Left ventricle myocardium inferior (tissue), 1 donor: ENCODE results near the gene IL36B. TPM values are rescaled to one million over a fixed set of nuclear protein-coding genes. Genes with fewer than 3 reads are reported as not detected.

Experiments used
- DNase-seq: peaks from one replicate; pipeline ENCODE4 v3.0.0-alpha.2; 2020
- H3K27ac ChIP-seq: fragments of 200-600 bp; replicated peaks from 2 replicates; pipeline ENCODE4 v1.8.0; 2021
- H3K27me3 ChIP-seq: fragments of 200-600 bp; 2 replicates; pipeline ENCODE4 v1.8.0; 2021; ENCODE audit warnings: low read depth
- H3K36me3 ChIP-seq: fragments of 200-600 bp; 2 replicates; pipeline ENCODE4 v1.8.0; 2021
- H3K4me1 ChIP-seq: fragments of 200-600 bp; 2 replicates; pipeline ENCODE4 v1.8.0; 2021
- H3K4me3 ChIP-seq: fragments of 200-600 bp; 2 replicates; pipeline ENCODE4 v1.8.0; 2021; ENCODE audit warnings: mild to moderate bottlenecking, moderate library complexity
- H3K9me3 ChIP-seq: fragments of 200-600 bp; replicated peaks from 2 replicates; pipeline ENCODE4 v1.8.0; 2021
- CTCF ChIP-seq: fragments of 200-600 bp; IDR thresholded peaks from 2 replicates; pipeline ENCODE4 v1.8.0; 2021; ENCODE audit warnings: antibody characterized with exemption, mild to moderate bottlenecking, borderline replicate concordance
- intact Hi-C: fragments of 100-400 bp; cut with micrococcal nuclease; formaldehyde crosslinking; loops from one replicate; pipeline ENCODE4 v1.11.0; 2022
- total RNA-seq: library from RNA; stranded (reverse); fragmentation: NEBNext Ultra II Directional; extraction: Animal tissue kit (Norgen Biotek cat#: 25700); gene quantifications from one replicate; pipeline ENCODE4 v1.2.1, GENCODE V29; 2021
- donor health status: DM: no; HTN: yes; CAD: no; lungs with severe emphysema.

The IL36B gene
- total RNA-seq, 1 donor from 2014 or later, result not detected

- Histone ChIP-seq H3K27ac (no peak overlapping the region), H3K4me3 (no peak overlapping the region), H3K4me1 (no peaks in the 10 kb centered on the region), H3K27me3 (peaks cover 6% of the 10 kb centered on the region), H3K9me3 (no peaks in the 10 kb centered on the region), H3K36me3 (no peaks in the 10 kb centered on the region)
- no peak for DNase-seq
- no peak for TF ChIP-seq CTCF
- intact Hi-C loops, result no loop called here
Measured at GRCh38 chr2:113075030-113075429, 22.4 kb upstream of the IL36B start.

DNA sequence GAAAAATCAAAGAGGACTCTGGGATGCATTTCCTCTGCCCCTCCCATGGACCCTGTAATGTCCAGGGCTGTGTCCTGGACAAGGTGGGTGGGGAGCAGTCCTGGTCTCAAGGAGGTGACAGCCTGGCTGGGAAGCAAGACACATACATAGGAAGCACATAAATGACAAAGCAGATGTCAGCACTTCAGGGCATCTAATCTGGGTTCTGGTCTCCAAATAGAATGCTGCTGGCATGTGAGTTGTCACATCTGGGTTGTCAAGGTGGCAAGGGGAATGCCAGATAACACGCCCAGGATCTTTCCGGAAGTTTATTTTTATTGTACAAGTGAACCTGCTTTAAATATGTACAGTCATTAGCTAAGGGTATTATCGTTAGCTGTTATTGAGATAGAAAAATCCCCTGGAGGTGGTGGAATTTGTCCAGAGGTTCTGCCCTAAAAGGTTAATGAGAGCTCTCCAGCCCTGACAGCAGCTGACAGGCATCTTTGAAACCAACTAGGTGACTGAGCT, 20.7 kb upstream of the IL36B start:
- H3K4me1 ChIP-seq, result no peaks in the 10 kb centered on the region
- intact Hi-C loops, result no loop called here
- no peaks in the 10 kb centered on the region for H3K9me3 ChIP-seq
- H3K27me3 ChIP-seq, result peaks cover 6% of the 10 kb centered on the region
- H3K27ac ChIP-seq, result no peak overlapping the region
- no peaks in the 10 kb centered on the region for H3K36me3 ChIP-seq
- no peak for DNase-seq
- TF ChIP-seq CTCF, result no peak
- H3K4me3 ChIP-seq, result no peak overlapping the region

DNA sequence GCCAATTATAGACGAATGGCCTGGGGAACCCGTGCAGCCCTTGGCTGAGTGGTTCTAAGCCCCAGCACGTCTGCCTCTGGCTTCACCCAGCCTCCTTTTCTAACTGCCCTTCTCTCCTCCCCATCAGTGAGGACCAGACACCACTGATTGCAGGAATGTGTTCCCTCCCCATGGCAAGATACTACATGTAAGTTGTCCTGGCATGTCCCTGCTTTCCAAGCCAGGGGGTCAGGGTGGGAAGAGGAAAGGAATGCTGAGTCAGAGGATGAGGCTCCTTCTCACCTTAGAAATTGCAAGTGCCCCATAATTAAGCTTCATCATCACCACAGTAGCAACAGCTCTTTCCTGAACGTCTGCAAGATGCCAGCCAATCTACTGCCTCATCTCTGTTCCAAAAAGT, 19.9 kb upstream of the IL36B start:
- no peak for DNase-seq
- H3K9me3 ChIP-seq, result no peaks in the 10 kb centered on the region
- intact Hi-C loops, result no loop called here
- no peaks in the 10 kb centered on the region for H3K36me3 ChIP-seq
- H3K27me3 ChIP-seq, result peaks cover 6% of the 10 kb centered on the region
- no peak overlapping the region for H3K4me3 ChIP-seq
- no peak overlapping the region for H3K27ac ChIP-seq
- no peak for TF ChIP-seq CTCF
- H3K4me1 ChIP-seq, result no peaks in the 10 kb centered on the region

- H3K27ac ChIP-seq, result no peak overlapping the region
- no peaks in the 10 kb centered on the region for H3K9me3 ChIP-seq
- no peak for TF ChIP-seq CTCF
- peaks cover 13% of the 10 kb centered on the region for H3K27me3 ChIP-seq
- H3K4me1 ChIP-seq, result no peaks in the 10 kb centered on the region
- no peak overlapping the region for H3K4me3 ChIP-seq
- no peaks in the 10 kb centered on the region for H3K36me3 ChIP-seq
- intact Hi-C loops, result no loop called here
- DNase-seq, result no peak
Measured at GRCh38 chr2:113070606-113070975, 17.9 kb upstream of the IL36B start.

DNA sequence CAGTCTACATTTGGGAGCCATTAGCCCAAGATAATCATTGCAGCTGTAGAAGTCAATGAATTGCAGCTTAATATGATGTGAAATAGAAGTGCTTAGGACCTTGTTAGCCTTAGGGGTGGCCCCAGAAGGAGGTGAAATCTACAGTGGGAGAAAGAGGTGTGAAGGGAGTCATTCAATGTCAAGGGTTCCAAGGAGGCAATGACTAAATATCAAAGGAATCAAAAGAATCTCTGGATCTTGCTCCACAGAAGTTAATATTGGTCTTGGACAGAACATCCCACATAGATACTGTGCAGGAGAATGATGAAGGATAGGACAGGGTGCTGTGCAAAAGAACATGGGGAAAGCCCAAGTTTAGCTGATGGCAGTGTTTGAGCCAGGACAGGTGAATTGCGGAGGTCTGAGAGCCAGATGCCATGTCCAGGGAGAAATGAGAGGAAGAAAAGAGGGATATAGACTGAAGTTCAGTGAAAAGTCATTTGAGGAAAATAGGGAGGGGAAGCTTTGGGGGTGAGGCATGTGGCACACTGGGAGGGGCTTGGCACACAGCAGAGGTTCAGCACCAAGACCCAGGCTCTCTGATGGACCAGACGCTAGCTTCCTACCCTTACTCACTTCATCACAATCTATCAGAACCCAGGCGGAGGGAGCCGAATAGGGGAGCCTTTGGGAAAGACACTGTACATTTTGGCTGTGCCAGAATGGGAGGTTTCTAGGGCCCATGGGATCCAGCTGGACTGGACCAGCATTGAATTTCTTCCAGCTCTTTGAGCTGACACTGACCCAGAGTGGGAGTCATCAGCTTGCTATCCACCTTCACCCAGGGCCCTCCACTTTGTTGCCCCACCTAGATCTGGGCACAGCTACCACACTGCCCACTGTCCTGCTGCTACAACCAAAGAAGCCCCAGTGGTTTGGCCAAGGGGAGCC, 17.3 kb upstream of the IL36B start:
- TF ChIP-seq CTCF, result no peak
- intact Hi-C loops, result no loop called here
- Histone ChIP-seq H3K27me3 (peaks cover 8% of the 10 kb centered on the region), H3K4me3 (no peak overlapping the region), H3K9me3 (no peaks in the 10 kb centered on the region), H3K4me1 (no peaks in the 10 kb centered on the region), H3K36me3 (no peaks in the 10 kb centered on the region), H3K27ac (no peak overlapping the region)
- DNase-seq, result no peak
